HepG2 (cell line): ENCODE data around the gene TTBK1. TPM values are rescaled to one million over a fixed set of nuclear protein-coding genes. Genes with fewer than 3 reads are reported as not detected.

Experiments used
- ATAC-seq: fragments of 200-7000 bp; cut with Tn5 transposase; 3 replicates; pipeline ENCODE4 v1.9.1; 2020; ENCODE audit warnings: mild to moderate bottlenecking, moderate library complexity
- BruUV-seq: library from RNA; stranded (reverse); fragments of 400-500 nt; replicated peaks from 2 replicates; lab custom pipeline; 2021; lab: Mats Ljungman, UMichigan
- CTCF ChIA-PET: fragments of 300-600 bp; formaldehyde crosslinking; extraction: SDS; loops from one replicate; lab custom pipeline; 2021; ENCODE audit warnings: low total read pairs, inconsistent platforms, low intra/inter-chr PET ratio; lab: Yijun Ruan, JAX
- POLR2A ChIA-PET: fragments of 350-600 bp; sonication (Branson Sonifier 250); formaldehyde crosslinking; loops from one replicate; lab custom pipeline; 2020; ENCODE audit warnings: antibody characterized with exemption, inconsistent platforms; lab: Yijun Ruan, JAX
- DNase-seq: peaks from one replicate; pipeline ENCODE4 v3.0.0-alpha.2; 2015; ENCODE audit warnings: low spot score
- FAIRE-seq: peaks from 3 replicates; lab custom pipeline; 2011; peaks lifted over from hg19 to GRCh38; lab: Jason Lieb, UNC
- H2AFZ ChIP-seq: one replicate; pipeline ENCODE4 v1.6.1; 2011; ENCODE audit warnings: low read length, inconsistent platforms
- H3K27ac ChIP-seq: fragments of 300-600 bp; 3 replicates; pipeline ENCODE4 v1.8.0; 2011; ENCODE audit warnings: mixed run types, mild to moderate bottlenecking, mixed read lengths, low read length, inconsistent platforms; ENCODE audit not compliant: insufficient read depth; ENCODE audit errors: extremely low read length
- H3K27me3 ChIP-seq, 2 experiments: fragments of 200-600 bp in 1 of 2; 2 replicates in 1 of 2; 3 replicates in 1 of 2; pipeline versions ENCODE4 v1.6.0 to v1.8.0; 2011; ENCODE audit warnings: low read length in 2 of 2, mild to moderate bottlenecking in 2 of 2, moderate library complexity in 2 of 2, inconsistent platforms in 1 of 2; ENCODE audit not compliant: insufficient read depth in 2 of 2, control insufficient read depth in 1 of 2
- H3K36me3 ChIP-seq, 2 experiments: fragments of 200-600 bp in 1 of 2; replicated peaks in 1 of 2; 2 replicates in 1 of 2; 3 replicates in 1 of 2; pipeline versions ENCODE4 v1.5.1 to v1.8.0; 2011; ENCODE audit warnings: low read length in 2 of 2, inconsistent platforms in 1 of 2; ENCODE audit not compliant: insufficient read depth in 2 of 2, control insufficient read depth in 1 of 2
- H3K4me1 ChIP-seq: 2 replicates; pipeline ENCODE4 v1.5.1; 2012; ENCODE audit warnings: low read length, inconsistent platforms; ENCODE audit not compliant: insufficient read depth
- H3K4me2 ChIP-seq: 2 replicates; pipeline ENCODE4 v1.6.0; 2011; ENCODE audit warnings: low read depth, low read length, inconsistent platforms
- H3K4me3 ChIP-seq, 3 experiments: fragments of 200-600 bp in 1 of 3; sonication (generic), shearing (Covaris generic) in 1 of 3; replicated peaks in 1 of 3; 2 replicates each; pipeline ENCODE4 v1.5.1; 2011 to 2016; ENCODE audit warnings: low read length in 3 of 3, inconsistent platforms in 2 of 3, low read depth in 2 of 3, mild to moderate bottlenecking in 2 of 3, control low read depth in 1 of 3, mixed read lengths in 1 of 3; ENCODE audit not compliant: insufficient read depth in 1 of 3
- H3K79me2 ChIP-seq: one replicate; pipeline ENCODE4 v1.6.1; 2011; ENCODE audit warnings: low read length, inconsistent platforms; ENCODE audit not compliant: insufficient read depth
- H3K9ac ChIP-seq: 2 replicates; pipeline ENCODE4 v1.6.0; 2011; ENCODE audit warnings: mild to moderate bottlenecking, low read depth, low read length, inconsistent platforms; ENCODE audit not compliant: insufficient read depth
- H3K9me3 ChIP-seq: 2 replicates; pipeline ENCODE4 v1.5.1; 2012; ENCODE audit warnings: mild to moderate bottlenecking, low read length
- H4K20me1 ChIP-seq: 2 replicates; pipeline ENCODE4 v1.6.0; 2011; ENCODE audit warnings: inconsistent platforms, mild to moderate bottlenecking, low read length, moderate library complexity; ENCODE audit not compliant: insufficient read depth
- AFF4 ChIP-seq: sonication (generic); formaldehyde crosslinking; IDR thresholded peaks from 2 replicates; pipeline ENCODE4 v1.4.0; 2020; ENCODE audit warnings: missing genetic modification reagents
- AHR ChIP-seq: IDR thresholded peaks from 2 replicates; pipeline ENCODE4 v1.6.1; 2018; ENCODE audit warnings: missing genetic modification reagents, missing compliant biosample characterization
- ATF1 ChIP-seq: IDR thresholded peaks from 2 replicates; pipeline ENCODE4 v1.6.1; 2016; ENCODE audit warnings: mild to moderate bottlenecking, control low read depth
- HES4 ChIP-seq: sonication (generic); formaldehyde crosslinking; IDR thresholded peaks from 2 replicates; pipeline ENCODE4 v1.9.0; 2021; ENCODE audit warnings: mild to moderate bottlenecking, missing genetic modification reagents, borderline replicate concordance
- MAFF ChIP-seq: IDR thresholded peaks from 2 replicates; pipeline ENCODE4 v1.6.1; 2011; ENCODE audit warnings: low read depth, low read length, improper control_type of control experiment
- MAFK ChIP-seq, 2 experiments: IDR thresholded peaks in 1 of 2; conservative IDR thresholded peaks in 1 of 2; 2 replicates each; pipeline ENCODE4 v1.6.1; 2011; ENCODE audit warnings: improper control_type of control experiment in 2 of 2, low read length in 2 of 2
- MIER2 ChIP-seq: IDR thresholded peaks from 2 replicates; pipeline ENCODE4 v1.6.1; 2016; ENCODE audit warnings: missing biosample characterization, missing genetic modification reagents
- MXI1 ChIP-seq: IDR thresholded peaks from 3 replicates; pipeline ENCODE4 v1.6.1; 2012; ENCODE audit warnings: low read depth, low read length, inconsistent platforms, borderline replicate concordance
- PAWR ChIP-seq: sonication (generic); formaldehyde crosslinking; IDR thresholded peaks from 2 replicates; pipeline ENCODE4 v1.4.0; 2020; ENCODE audit warnings: missing genetic modification reagents, mild to moderate bottlenecking, borderline replicate concordance
- PPARG ChIP-seq: conservative IDR thresholded peaks from 2 replicates; pipeline ENCODE4 v1.6.1; 2016; ENCODE audit warnings: missing biosample characterization, missing genetic modification reagents
- RORA ChIP-seq: sonication (generic); formaldehyde crosslinking; IDR thresholded peaks from 2 replicates; pipeline ENCODE4 v1.5.0; 2020; ENCODE audit warnings: mild to moderate bottlenecking, missing genetic modification reagents, moderate library complexity
- ZBTB38 ChIP-seq: sonication (generic); formaldehyde crosslinking; IDR thresholded peaks from 2 replicates; pipeline ENCODE4 v1.5.1; 2020; ENCODE audit warnings: mild to moderate bottlenecking, missing genetic modification reagents
- ZNF660 ChIP-seq: sonication (generic); formaldehyde crosslinking; IDR thresholded peaks from 2 replicates; pipeline ENCODE4 v1.5.1; 2020; ENCODE audit warnings: mild to moderate bottlenecking, low read depth, missing genetic modification reagents, borderline replicate concordance
- ZNF724P ChIP-seq: sonication (generic); formaldehyde crosslinking; IDR thresholded peaks from 2 replicates; pipeline ENCODE4 v1.8.0; 2022; ENCODE audit warnings: missing genetic modification reagents, borderline replicate concordance
- ZNF780A ChIP-seq: sonication (generic); formaldehyde crosslinking; IDR thresholded peaks from 2 replicates; pipeline ENCODE4 v1.8.0; 2022; ENCODE audit warnings: mild to moderate bottlenecking, missing genetic modification reagents, moderate library complexity
- ZSCAN25 ChIP-seq: sonication (generic); formaldehyde crosslinking; IDR thresholded peaks from 2 replicates; pipeline ENCODE4 v1.8.0; 2022; ENCODE audit warnings: mild to moderate bottlenecking, missing genetic modification reagents
- ZXDC ChIP-seq: sonication (generic); formaldehyde crosslinking; IDR thresholded peaks from 2 replicates; pipeline ENCODE4 v1.5.0; 2020; ENCODE audit warnings: mild to moderate bottlenecking, missing genetic modification reagents
- WGBS: methylation state at CpG from one replicate; pipeline ENCODE4 v1.1.6; 2017; ENCODE audit warnings: low lambda C conversion rate; 5-methylcytosine and 5-hydroxymethylcytosine counted together
- in situ Hi-C: cut with HindIII; loops from 2 replicates; pipeline ENCODE4 v1.10.0; 2017; ENCODE audit warnings: low pct_unique_long_range_greater_than_20kb; ENCODE audit not compliant: extremely low pct_ligation_motif_present
- intact Hi-C: fragments of 100-400 bp; cut with micrococcal nuclease; formaldehyde crosslinking; loops from one replicate; pipeline ENCODE4 v1.10.0; 2022; ENCODE audit not compliant: unreplicated experiment
- polyA plus RNA-seq, 8 experiments: library from polyadenylated mRNA; depleted of rRNA in 3 of 8; stranded (reverse) in 7 of 8; unstranded in 1 of 8; fragments of >200 nt; fragmentation: Illumina TruSeq in 4 of 8; extraction: Trizol in 4 of 8; gene quantifications; 2 replicates each; pipeline versions ENCODE4 v1.2.1 to v1.2.3, GENCODE V29; 2011 to 2016; ENCODE audit warnings: low read depth in 4 of 8, missing spikeins in 1 of 8, mixed read lengths in 1 of 8; ENCODE audit not compliant: insufficient read depth in 1 of 8
- total RNA-seq, 5 experiments: library from RNA; depleted of rRNA; stranded (reverse); fragments of >200 nt; fragmentation: Illumina TruSeq; extraction: Trizol; gene quantifications; 2 replicates each; pipeline ENCODE4 v1.2.3, GENCODE V29; 2016; ENCODE audit warnings: low read depth in 1 of 5
- TF ChIP-seq, protein P1 (sequence below): sonication (generic); formaldehyde crosslinking; IDR thresholded peaks from 2 replicates; pipeline ENCODE4 v1.5.1; 2020; ENCODE audit warnings: missing genetic modification reagents, mild to moderate bottlenecking, borderline replicate concordance

Gene TTBK1
- total and polyA plus RNA-seq, 2 of the 13 experiments (the other 11 are each of a cell fraction or from before 2014, with no cell fraction given) = 0.24 to 0.33 TPM

GRCh38 chr6:43258180-43258579, 14.9 kb downstream of the TTBK1 start:
- Histone ChIP-seq H3K27me3 (peaks cover 9 to 48% of the 10 kb centered on the region in 2 experiments), H2AFZ (peak overlapping the region; percentile 3), H3K79me2 (no peaks in the 10 kb centered on the region), H4K20me1 (no peaks in the 10 kb centered on the region), H3K9me3 (no peaks in the 10 kb centered on the region), H3K27ac (no peak overlapping the region), H3K4me1 (peaks cover 53% of the 10 kb centered on the region), H3K36me3 (no peaks in the 10 kb centered on the region), H3K4me3 (peak overlapping the region in 1 of 3 experiments; percentile 58; a peak in 2 of 6 replicates), H3K4me2 (peak overlapping the region; percentile 73), H3K9ac (no peak overlapping the region)
- DNase-seq (no peak), ATAC-seq (no peak), FAIRE-seq (no peak)
- intact Hi-C loops (no loop called here), in situ Hi-C loops (no loop called here)
- ChIA-PET CTCF (no interaction called here), POLR2A (interaction anchor here (0.7 to 1.3 kb wide), 4 partner anchors 10 to 198 kb away, joined by 3 to 4 read pairs (median 3); partner anchors contain the start of gene ABCC10)
- BruUV-seq = no TSS peak
- 13% methylated on average over 4 of the region's 4 CpGs for WGBS
- no peak for TF ChIP-seq HES4 (CRISPR knock-in tag)
- peak; percentile 99 for TF ChIP-seq MAFK (conservative IDR thresholded peaks at IDR 0.05 in 1 of 2, IDR thresholded peaks at IDR 0.05 in 1 of 2; ENCODE audit: low read length in 2 of 2)
- TF ChIP-seq RORA = no peak
- TF ChIP-seq ZNF660 (CRISPR knock-in tag) = no peak
- TF ChIP-seq ZNF724P (CRISPR knock-in tag) = no peak
- no peak for TF ChIP-seq AFF4 (CRISPR knock-in tag)
- TF ChIP-seq ZSCAN25 = 0 out of 2 replicates have a peak, but pooled peaks have one; percentile 3
- TF ChIP-seq MAFF = peak; percentile 98
- TF ChIP-seq MXI1 = no peak
- no peak for TF ChIP-seq PPARG
- TF ChIP-seq, protein P1, sequence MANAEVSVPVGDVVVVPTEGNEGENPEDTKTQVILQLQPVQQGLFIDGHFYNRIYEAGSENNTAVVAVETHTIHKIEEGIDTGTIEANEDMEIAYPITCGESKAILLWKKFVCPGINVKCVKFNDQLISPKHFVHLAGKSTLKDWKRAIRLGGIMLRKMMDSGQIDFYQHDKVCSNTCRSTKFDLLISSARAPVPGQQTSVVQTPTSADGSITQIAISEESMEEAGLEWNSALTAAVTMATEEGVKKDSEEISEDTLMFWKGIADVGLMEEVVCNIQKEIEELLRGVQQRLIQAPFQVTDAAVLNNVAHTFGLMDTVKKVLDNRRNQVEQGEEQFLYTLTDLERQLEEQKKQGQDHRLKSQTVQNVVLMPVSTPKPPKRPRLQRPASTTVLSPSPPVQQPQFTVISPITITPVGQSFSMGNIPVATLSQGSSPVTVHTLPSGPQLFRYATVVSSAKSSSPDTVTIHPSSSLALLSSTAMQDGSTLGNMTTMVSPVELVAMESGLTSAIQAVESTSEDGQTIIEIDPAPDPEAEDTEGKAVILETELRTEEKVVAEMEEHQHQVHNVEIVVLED (CRISPR knock-in tag) = no peak
- TF ChIP-seq ATF1 = no peak
- 0 out of 2 replicates have a peak, but pooled peaks have one; percentile 17 for TF ChIP-seq MIER2 (CRISPR knock-in tag)
- no peak for TF ChIP-seq AHR
- TF ChIP-seq ZBTB38 (CRISPR knock-in tag) = no peak
- TF ChIP-seq ZNF780A = no peak
- TF ChIP-seq ZXDC (CRISPR knock-in tag) = no peak
- no peak for TF ChIP-seq PAWR
